Activated CD4-positive, CD25-positive, alpha-beta regulatory T cell treated with anti-CD3 and anti-CD28 coated beads, Interleukin-2, amount 50 U/mL, for 16 hours (primary cell): ENCODE measurements around the gene PANX2.
"Not testable (repeated sequence)": the region's sequence is repeated elsewhere in the genome, so short reads cannot be mapped to it uniquely, and the experiment has no call there.

Experiments used
- DNase-seq: peaks from one replicate; pipeline ENCODE4 v3.0.0-alpha.2; 2020; ENCODE audit warnings: low read depth, low spot score

The PANX2 gene, protein sequence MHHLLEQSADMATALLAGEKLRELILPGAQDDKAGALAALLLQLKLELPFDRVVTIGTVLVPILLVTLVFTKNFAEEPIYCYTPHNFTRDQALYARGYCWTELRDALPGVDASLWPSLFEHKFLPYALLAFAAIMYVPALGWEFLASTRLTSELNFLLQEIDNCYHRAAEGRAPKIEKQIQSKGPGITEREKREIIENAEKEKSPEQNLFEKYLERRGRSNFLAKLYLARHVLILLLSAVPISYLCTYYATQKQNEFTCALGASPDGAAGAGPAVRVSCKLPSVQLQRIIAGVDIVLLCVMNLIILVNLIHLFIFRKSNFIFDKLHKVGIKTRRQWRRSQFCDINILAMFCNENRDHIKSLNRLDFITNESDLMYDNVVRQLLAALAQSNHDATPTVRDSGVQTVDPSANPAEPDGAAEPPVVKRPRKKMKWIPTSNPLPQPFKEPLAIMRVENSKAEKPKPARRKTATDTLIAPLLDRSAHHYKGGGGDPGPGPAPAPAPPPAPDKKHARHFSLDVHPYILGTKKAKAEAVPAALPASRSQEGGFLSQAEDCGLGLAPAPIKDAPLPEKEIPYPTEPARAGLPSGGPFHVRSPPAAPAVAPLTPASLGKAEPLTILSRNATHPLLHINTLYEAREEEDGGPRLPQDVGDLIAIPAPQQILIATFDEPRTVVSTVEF

DNA sequence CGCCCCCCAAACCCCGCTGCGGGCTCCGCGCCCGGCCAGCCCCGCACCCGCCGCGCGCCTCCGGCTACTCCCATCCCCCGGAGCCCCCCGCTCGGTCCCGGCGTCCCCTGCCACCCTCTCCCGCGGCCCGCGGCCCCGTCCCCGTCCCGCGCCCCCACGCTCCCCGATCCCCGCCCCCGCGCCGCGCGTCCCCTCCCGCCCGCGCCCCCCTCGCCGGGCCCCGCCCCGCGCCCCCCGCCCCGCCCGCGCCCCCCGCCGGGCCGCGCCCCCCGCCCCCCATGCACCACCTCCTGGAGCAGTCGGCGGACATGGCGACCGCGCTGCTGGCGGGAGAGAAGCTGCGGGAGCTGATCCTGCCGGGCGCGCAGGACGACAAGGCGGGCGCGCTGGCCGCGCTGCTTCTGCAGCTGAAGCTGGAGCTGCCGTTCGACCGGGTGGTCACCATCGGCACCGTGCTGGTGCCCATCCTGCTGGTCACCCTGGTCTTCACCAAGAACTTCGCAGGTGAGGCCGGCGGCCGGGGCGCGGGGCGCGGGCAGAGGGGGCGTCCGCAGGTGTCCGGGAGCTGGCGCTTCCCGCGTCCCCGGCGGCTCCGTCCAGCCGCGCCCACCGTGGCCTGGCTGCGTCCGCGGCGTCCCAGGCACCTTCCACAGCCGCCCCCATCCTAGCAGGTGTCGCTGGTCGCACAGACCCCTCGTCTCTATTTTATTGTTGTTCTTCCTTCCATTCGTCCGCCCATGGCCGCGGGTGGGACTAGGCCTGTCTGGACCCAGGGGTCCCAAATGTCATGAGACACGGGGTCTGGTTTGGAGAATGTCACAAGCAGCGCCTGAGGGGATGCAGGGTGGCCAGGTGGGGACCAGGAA is at the start of gene PANX2:
Gene PANX2, plus strand, starts transcription at position 279 of the 866 bp plus-strand sequence. Its CDS starts 0 bp downstream, at position 279.
- DNase-seq: no peak

DNA sequence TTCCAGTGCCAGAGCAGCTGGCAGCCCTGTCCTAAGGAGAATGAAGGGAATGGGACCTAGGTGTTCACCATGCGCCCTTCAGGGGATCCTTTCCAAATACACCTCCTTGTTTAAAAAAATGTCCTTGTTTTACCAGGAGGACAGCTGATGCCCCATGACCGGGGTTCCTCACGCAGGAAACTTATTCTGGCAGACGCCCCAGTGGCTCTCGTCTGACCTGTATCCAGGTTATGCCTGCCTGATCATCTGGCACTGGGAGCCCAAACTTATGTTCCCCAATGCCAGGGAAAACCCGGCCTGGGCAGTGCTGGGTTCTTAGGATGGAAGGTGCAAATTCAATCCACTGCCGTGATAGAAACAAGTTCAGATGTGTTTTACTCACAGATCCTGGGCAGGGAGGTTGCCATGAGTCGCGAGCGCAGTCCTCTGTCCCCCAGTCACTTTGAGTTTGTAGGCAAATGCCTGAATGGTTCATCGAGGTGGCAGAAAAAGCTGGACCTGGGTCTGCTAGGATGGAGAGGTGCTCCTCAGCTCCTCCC is 49.3 kb upstream of the PANX2 start:
- no peak for DNase-seq

DNA sequence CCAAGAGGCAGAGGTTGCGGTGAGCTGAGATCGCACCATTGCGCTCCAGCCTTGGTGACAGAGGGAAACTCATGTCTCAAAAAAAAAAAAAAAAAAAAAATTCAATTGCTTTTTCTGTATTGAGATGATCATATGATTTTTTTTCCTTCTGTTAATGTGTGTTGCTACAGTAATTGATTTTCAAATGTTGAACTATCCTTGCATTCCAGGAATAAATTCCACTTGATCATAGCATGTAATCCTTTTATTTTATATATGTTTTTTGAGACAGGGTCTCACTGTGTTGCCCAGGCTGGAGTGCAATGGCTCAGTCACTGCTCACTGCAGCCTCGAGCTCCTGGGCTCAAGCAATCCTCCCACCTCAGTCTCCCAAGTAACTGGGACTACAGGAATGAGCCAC is 47.4 kb upstream of the PANX2 start:
- DNase-seq: no peak

DNA sequence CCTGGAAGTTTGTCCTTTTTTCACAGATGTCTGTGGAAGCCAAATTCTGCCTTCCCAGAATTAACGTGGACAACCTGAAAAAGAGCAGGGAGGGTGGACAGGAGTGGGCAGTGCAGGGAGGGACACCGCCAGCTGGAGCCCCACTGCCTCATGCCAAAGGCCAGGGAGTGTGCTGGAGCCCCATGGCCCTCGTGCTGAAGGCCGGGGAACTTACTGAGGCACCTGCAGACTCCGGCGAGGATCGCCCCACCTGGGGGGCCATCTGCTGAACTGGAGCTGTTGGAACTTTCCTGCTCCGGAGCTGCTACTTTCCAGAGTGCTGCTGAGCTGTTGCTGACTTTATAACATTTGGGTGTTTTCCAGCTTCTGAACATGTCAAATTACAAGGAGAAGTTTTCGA is 45.5 kb upstream of the PANX2 start:
- no peak for DNase-seq

DNA sequence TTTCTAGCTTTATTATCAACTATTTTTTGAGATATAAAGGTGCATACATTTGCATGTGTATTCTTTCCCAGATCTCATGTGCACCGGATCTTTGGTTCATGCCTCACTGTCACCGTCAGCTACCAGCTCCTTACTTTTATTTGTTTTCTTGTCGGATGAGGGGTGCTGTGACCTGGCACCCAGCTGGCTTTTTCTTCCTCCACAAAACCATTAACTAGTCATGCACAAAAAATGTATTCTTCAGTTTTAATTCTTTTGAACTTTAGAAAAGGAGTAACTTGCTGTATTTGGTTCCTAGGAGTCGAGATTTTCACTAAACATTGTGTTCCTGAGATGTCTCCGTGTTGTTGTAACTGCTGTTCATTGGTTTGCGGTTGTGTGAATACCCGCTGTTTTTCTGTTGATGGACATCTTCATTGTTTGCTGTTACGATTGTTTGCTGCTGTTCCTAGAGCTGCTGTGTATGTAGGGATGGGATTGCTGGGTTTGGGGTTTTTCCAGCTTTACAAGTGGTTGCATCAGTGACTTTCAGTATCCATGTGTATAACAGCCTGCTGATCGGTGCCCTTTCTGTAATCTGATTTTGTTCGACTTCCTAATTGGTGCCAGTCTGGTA is 41.3 kb upstream of the PANX2 start:
- DNase-seq: no peak

DNA sequence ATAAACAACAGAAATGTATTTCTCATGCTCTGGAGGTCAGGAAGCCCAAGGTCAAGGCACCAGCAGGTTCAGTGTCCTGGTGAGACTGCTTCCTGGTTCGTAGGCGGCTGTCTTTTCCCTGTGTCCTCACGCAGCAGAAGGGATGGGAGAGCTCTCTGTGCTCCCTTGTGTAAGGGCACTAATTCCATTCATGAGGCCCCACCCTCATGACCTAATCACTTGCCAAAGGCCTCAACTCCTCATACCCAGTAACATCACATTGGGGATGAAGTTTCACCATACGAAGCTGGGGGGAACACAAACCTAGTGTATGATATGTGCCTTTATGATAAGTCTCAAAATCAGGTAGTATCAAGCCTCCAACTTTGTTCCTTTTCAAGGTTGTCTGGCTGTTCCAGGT is 38.6 kb upstream of the PANX2 start:
- DNase-seq: no peak

DNA sequence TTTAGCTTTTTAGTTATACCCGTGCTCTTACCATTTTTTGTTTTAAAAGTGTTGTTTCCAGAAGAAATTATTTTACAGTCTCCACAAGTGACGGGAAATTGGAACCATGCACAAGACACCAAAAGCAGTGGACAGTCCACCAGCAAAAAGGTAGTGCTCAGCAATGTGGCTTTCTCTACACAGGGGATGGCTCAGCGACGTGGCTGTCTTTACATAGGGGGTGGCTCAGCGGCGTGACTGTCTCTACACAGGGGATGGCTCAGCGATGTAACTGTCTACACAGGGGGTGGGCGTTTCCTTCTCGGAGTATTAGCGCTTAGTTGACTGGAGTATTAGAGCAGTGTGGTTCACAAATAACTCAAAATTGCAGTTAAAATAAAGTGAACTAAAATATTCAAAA is 36.0 kb upstream of the PANX2 start:
- DNase-seq: no peak

DNA sequence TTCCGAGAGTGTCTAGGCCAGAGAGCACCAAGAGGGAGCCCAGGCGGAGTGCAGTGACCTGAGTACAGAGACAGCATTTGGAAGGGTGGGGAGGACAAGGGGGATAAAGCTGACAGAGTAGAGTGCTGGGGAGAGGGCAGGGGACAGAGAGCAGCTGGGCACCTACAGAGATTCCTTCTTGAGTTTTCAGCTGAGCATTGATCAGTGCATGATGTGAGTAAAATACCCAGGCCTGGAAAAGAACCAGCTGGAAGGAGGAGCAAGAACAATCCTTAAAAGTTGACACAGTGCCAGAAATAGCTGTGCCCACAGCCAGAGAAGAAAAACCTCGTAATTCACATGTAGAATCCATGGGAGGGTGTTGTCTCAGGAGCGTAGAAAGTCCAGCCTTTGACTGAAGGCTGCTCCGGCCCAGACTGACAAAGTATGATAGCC is 33.9 kb upstream of the PANX2 start:
- DNase-seq: no peak

DNA sequence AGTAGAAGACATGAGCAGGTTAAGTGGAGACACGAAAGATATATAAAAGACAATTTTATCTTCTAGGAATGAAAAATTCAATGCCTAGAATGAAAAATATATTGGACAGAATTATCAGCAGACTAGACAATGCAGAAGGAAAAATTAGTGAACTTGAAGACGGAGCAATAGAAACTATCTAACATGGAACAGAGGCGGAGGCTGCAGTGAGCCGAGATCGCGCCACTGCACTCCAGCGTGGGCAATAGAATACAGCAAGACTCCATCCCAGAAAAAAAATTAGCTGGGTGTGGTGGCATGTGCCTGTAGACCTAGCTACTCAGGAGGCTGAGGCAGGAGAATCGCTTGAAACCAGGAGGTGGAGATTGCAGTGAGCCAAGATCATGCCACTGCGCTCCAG is 33.3 kb upstream of the PANX2 start:
- DNase-seq: not testable (repeated sequence)

DNA sequence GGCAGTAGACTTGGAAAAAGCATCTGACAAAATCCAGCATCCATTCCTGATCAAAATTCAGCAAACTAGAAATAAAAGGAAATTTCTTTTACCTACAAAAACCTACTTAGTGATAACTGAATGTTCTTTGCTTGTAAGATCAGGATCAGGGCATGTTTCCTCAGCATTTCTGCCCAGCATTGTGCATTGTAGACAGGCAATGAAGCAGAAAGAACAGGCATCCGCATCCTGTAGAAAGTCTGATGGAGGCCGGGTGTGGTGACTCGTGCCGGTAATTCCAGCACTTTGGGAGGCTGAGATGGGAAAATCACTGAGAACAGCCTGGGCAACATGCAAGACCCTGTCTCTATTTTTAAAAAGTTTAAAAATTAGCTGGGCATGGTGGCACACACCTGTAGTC is 32.5 kb upstream of the PANX2 start:
- DNase-seq: no peak

DNA sequence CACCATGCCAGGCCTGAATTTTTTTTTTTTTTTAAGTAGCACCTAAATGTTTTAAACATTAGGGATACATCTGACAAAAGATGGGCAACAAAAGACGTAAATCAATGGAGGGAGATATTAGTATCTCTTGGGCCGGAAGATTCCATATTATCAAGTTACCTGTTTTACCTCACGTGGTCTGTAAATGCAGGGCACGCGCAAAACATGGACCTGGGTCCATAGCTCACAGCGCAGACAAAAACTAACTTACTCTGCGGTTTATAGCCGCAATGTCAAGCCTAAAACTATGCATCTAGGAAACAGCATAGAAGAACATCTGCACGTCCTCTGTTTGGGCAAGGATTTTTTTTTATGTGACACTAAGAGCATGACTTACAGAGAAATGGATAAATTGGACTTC is 31.5 kb upstream of the PANX2 start:
- no peak for DNase-seq

DNA sequence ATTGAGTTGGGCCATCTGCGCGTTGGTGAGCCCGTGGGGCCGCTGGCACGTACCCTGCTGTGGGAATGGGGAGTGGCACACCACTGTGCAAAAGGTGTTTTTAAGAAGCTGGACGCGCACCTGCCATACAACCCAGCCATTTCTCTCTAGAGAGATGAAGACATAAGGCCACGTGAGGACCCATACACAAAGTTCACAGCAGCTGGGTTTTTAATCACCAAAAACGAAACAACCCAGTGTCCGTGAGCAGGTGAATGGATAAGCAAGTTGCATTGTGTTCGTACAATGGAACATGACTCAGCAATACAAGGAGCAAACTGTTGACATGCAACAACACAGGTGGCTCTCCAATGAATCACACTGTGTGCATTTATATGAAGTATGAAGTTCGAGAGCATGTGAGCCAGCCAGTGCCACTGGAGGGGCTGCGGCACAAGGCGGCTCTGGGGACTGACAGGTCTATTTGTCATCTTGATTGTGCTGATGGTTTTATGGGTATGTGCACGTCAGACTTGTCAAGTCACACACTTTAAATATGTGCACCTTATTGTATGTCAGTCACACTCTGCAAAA is 30.6 kb upstream of the PANX2 start:
- DNase-seq: no peak

DNA sequence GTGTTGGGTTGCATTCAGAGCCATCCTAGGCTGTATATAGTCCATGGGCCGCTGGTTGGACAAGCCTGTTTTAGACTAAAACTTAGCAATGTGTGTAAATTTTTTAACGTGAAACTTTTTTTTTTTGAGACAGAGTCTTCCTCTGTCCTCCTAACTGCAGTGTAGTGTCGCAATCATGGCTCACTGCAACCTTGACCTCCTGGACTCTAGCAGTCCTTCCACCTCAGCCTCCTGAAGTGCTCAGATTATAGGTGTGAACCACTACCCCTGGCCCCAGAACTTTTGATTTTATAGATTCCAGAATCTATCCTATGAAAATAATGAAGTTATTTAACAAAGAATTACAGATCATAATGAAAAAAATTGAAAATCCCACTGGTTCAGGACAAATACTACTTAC is 29.9 kb upstream of the PANX2 start:
- DNase-seq: no peak

DNA sequence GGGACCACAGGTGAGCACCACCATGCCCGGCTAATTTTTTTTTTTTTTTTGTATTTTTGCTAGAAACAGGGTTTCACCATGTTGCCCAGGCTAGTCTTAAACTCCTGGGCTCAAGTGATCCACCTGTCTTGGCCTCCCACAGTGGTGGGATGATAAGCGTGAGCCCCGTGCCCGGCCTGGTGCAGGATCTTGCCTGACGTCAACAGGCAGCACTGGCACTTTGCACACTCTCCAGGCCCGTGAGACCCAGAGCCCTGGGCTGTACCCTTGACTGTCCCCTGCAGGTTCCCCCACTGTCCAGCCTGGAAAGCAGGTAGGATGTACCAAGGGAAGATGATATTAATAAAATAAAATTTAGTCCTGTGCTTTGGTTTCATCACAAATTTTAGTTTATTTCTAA is 29.1 kb upstream of the PANX2 start:
- DNase-seq: no peak

DNA sequence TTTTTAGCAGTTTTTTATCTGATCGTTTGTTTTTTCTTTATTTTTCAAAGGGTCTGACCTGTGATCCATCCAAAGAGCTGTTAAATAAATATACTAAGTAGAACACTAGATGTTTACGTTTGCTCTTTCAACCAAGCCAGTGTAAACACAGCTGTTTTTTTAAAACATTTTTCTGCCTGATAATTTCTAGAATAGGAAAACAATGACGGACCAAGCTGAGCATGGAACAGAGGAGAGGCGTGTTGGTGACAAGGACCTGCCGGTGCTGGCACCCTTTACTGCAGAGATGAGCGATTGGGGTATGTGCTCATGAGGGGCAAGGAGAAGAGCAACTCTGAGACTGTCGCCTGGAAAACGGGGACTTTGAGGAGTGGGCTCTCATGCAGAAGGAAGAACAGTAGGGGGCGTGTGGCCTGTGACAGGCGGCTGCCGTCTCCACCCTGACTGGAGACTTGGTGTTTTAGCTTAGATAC is 28.6 kb upstream of the PANX2 start:
- DNase-seq: no peak

DNA sequence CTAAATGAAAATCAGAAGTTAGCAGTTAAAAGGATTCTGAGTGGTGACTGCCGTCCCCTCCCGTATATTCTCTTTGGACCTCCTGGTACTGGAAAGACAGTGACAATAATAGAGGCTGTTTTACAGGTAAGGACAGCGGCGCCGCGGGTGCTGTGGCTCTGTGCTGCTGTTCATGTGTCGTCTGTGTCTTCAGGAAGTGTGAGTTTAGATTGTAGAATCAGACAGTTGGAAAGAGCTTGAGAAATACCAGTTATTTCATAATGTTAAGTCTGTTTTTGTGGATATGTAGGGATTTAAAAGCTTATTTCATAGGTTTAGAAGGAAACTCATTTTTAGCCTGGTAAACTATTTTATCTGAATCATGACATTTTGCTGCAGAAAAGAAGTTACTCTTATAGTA is 27.4 kb upstream of the PANX2 start:
- no peak for DNase-seq

DNA sequence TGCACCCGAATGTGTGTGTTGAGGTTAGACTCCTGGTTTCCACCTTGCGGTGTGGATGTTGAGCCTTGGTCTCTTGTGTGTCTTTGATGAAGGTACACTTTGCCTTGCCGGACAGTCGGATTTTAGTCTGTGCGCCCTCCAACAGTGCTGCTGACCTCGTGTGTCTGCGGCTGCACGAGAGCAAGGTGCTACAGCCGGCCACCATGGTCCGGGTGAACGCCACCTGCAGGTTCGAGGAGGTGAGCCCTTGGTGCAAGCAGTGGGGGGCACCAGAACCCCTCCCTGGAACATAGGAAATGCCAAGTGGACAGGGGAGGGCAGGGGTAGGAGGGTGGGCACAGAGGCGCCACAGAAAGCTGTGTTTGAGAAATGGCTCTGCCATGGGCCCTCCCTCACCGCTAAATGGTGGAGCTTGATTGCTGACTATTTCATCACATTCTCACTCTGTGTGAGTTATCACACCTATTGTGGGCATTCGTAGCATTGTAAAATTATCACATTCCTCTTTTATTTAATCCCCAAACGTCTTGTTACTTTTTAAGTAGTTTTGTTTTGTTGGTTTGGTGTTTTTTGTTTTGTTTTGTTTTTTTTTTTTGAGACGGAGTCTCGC is 26.4 kb upstream of the PANX2 start:
- no peak for DNase-seq

DNA sequence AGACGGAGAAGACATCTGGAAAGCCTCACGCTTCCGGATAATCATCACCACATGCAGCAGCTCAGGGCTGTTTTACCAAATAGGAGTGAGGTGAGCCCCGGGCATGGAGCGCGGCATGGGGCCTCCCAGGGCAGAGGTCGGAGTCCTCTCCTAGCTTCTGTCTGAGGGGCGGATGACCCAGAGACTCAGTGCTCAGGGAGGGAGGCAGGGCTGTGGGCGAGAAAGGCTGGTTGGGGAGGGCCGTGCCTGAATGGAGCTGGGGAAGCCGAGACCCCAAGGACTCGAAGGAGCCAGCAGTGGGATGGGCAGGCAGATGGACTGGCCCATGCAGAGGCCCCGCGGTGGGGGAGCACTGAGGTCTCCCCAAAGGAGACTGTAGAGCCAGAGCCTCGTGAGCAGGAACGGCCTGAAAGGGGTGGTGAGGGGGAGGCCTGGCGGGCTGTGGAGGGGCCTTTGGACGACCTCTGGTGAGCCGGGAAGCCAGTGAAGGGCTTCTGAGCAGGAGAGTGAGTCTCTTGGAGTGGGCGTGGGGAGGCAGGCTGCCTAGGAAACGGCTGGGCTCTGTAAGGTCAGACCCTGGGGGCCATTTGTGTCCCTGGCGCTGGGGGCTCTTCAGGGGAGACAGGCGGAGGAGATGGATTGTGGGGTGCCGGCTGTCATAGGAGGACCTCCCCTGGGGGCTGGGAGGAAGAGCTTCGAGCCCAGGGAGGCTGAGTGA is 24.7 kb upstream of the PANX2 start:
- no peak for DNase-seq

DNA sequence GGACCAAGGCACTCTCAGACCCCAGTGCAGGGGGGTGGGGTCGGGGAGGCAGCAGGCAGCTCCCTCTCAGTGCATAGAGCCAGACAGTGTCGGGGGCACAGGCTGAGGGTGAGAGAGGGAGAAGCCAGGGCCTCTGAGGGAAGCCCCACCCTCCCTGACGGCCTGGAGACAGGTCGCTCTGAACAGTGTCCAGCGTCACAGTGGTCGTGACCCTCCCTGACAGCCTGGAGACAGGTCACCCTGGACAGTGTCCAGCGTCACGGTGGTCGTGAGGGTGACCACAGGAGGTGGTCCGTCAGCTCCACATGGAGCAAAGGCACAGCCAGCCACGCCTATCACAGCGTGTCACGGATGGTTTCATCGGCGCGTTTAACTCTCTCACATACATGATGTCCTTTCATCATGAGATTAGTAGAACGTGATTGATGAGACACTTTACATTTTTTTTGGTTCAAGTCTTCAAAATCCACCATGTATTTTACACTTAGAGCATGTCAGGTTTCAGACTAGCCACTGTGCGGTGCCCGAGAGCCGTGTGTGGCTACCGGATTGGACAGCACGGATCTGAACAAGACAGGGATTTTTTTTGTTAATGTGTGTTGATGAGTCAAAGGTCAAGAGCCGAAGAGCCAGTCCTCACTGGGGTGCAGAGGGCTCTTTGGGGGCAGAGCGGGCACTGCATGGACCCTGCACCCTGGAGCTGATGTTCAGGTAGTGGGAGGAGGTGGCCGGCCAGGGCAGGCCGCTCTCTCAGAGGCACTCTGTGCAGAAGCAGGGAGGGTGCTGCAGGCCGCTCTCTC is 23.9 kb upstream of the PANX2 start:
- DNase-seq: no peak
